OCI-LY3 (cell line): Measurements from ENCODE around the gene PTPRM.

Experiments used
- H2AFZ ChIP-seq: fragments of 200-600, 300-600 bp; shearing (Covaris generic); 2 replicates; pipeline ENCODE4 v1.6.0; 2014; ENCODE audit warnings: antibody characterized with exemption, low read depth, low read length
- H3K27ac ChIP-seq: fragments of 200-600, 300-600 bp; sonication (generic); 2 replicates; pipeline ENCODE4 v1.5.1; 2014; ENCODE audit warnings: mild to moderate bottlenecking, low read length, moderate library complexity, mixed read lengths
- H3K27me3 ChIP-seq: fragments of 200-600, 300-600 bp; sonication (generic); 2 replicates; pipeline ENCODE4 v1.6.1; 2014; ENCODE audit warnings: low read depth, low read length, mixed read lengths
- H3K36me3 ChIP-seq: fragments of 200-600, 300-600 bp; sonication (generic); replicated peaks from 2 replicates; pipeline ENCODE3; 2014; ENCODE audit warnings: low read depth, low read length, mixed read lengths
- H3K4me1 ChIP-seq: fragments of 300-600, 200-600 bp; sonication (generic); 2 replicates; pipeline ENCODE4 v1.6.1; 2014; ENCODE audit warnings: low read length, mixed read lengths
- H3K4me2 ChIP-seq: fragments of 200-600, 300-600 bp; sonication (generic); 2 replicates; pipeline ENCODE4 v1.6.1; 2014; ENCODE audit warnings: low read length, mixed read lengths
- H3K4me3 ChIP-seq: fragments of 300-600, 200-600 bp; sonication (generic); 2 replicates; pipeline ENCODE4 v1.5.1; 2014; ENCODE audit warnings: antibody characterized with exemption, mild to moderate bottlenecking, low read length, moderate library complexity
- H3K79me2 ChIP-seq: fragments of 300-600, 200-600 bp; shearing (Covaris generic); 2 replicates; pipeline ENCODE4 v1.6.1; 2014; ENCODE audit warnings: mild to moderate bottlenecking, low read length, mixed read lengths
- H3K9ac ChIP-seq: fragments of 300-600, 200-600 bp; shearing (Covaris generic); 2 replicates; pipeline ENCODE4 v1.6.0; 2014; ENCODE audit warnings: mild to moderate bottlenecking, low read length, moderate library complexity
- H3K9me3 ChIP-seq: fragments of 200-600, 300-600 bp; shearing (Covaris generic); 2 replicates; pipeline ENCODE4 v1.6.1; 2014; ENCODE audit warnings: low read length, mixed read lengths; ENCODE audit not compliant: insufficient read depth
- H4K20me1 ChIP-seq: fragments of 200-600, 300-600 bp; sonication (generic); 2 replicates; pipeline ENCODE4 v1.6.1; 2016; ENCODE audit warnings: low read length, mixed read lengths; ENCODE audit not compliant: insufficient read depth
- CTCF ChIP-seq: fragments of 200-600, 300-600 bp; sonication (generic); IDR thresholded peaks from 2 replicates; pipeline ENCODE4 v1.5.1; 2014; ENCODE audit warnings: antibody characterized with exemption, low read length, low read depth
- EZH2phosphoT487 ChIP-seq: fragments of 200-600 bp; shearing (Covaris generic); IDR thresholded peaks from 2 replicates; pipeline ENCODE4 v1.6.1; 2018; ENCODE audit warnings: antibody characterized with exemption, mixed run types, low read depth

The PTPRM gene

GRCh38 chr18:8328126-8328525 is 761.0 kb downstream of the PTPRM start:
- Histone ChIP-seq H3K4me1 (no peaks in the 10 kb centered on the region), H3K4me3 (no peak overlapping the region), H3K9ac (no peak overlapping the region), H3K4me2 (no peak overlapping the region), H3K79me2 (no peaks in the 10 kb centered on the region), H3K9me3 (no peaks in the 10 kb centered on the region), H2AFZ (no peak overlapping the region), H3K27ac (no peak overlapping the region), H3K27me3 (peaks cover 16% of the 10 kb centered on the region), H3K36me3 (no peaks in the 10 kb centered on the region), H4K20me1 (no peaks in the 10 kb centered on the region)
- TF ChIP-seq EZH2phosphoT487, result no peak
- no peak for TF ChIP-seq CTCF

GRCh38 chr18:8329186-8329771 is 762.2 kb downstream of the PTPRM start:
- TF ChIP-seq CTCF (no peak), EZH2phosphoT487 (no peak)
- no peak overlapping the region for H3K9ac ChIP-seq
- H3K36me3 ChIP-seq, result no peaks in the 10 kb centered on the region
- no peaks in the 10 kb centered on the region for H3K9me3 ChIP-seq
- no peaks in the 10 kb centered on the region for H3K4me1 ChIP-seq
- H2AFZ ChIP-seq, result no peak overlapping the region
- H3K79me2 ChIP-seq, result no peaks in the 10 kb centered on the region
- H3K27ac ChIP-seq, result no peak overlapping the region
- no peak overlapping the region for H3K4me2 ChIP-seq
- no peaks in the 10 kb centered on the region for H4K20me1 ChIP-seq
- peaks cover 17% of the 10 kb centered on the region for H3K27me3 ChIP-seq
- no peak overlapping the region for H3K4me3 ChIP-seq

- no peak overlapping the region for H3K27ac ChIP-seq
- no peaks in the 10 kb centered on the region for H3K4me1 ChIP-seq
Observed at GRCh38 chr18:8330575-8330974, 763.5 kb downstream of the PTPRM start.

GRCh38 chr18:8332286-8332685 is 765.2 kb downstream of the PTPRM start:
- TF ChIP-seq EZH2phosphoT487 (no peak), CTCF (no peak)
- Histone ChIP-seq H3K9ac (no peak overlapping the region), H3K79me2 (no peaks in the 10 kb centered on the region), H3K4me2 (no peak overlapping the region), H4K20me1 (no peaks in the 10 kb centered on the region), H3K4me1 (no peaks in the 10 kb centered on the region), H2AFZ (no peak overlapping the region), H3K27me3 (peaks cover 17% of the 10 kb centered on the region), H3K9me3 (no peaks in the 10 kb centered on the region), H3K36me3 (no peaks in the 10 kb centered on the region), H3K27ac (no peak overlapping the region), H3K4me3 (no peak overlapping the region)

More at GRCh38 chr18:8330575-8330974, 763.5 kb downstream of the PTPRM start:
- Histone ChIP-seq H3K4me3 (no peak overlapping the region), H2AFZ (no peak overlapping the region), H3K36me3 (no peaks in the 10 kb centered on the region), H4K20me1 (no peaks in the 10 kb centered on the region), H3K4me2 (no peak overlapping the region), H3K79me2 (no peaks in the 10 kb centered on the region), H3K9ac (no peak overlapping the region), H3K27me3 (peaks cover 17% of the 10 kb centered on the region), H3K9me3 (no peaks in the 10 kb centered on the region)
- no peak for TF ChIP-seq CTCF
- TF ChIP-seq EZH2phosphoT487, result no peak
